ENCODE measurements around the gene NEUROD4. TPM values are rescaled to one million over a fixed set of nuclear protein-coding genes. Genes with fewer than 3 reads are reported as not detected.

The NEUROD4 gene
- total and polyA plus RNA-seq, 2 experiments from 2014 or later = 0.07 to 0.13 TPM

GRCh38 chr12:54983536-54984101 is 36.2 kb upstream of the NEUROD4 start:
- H3K36me3 ChIP-seq (ENCODE audit: insufficient read depth) = no peaks in the 10 kb centered on the region
- H3K27me3 Mint-ChIP-seq (ENCODE audit: insufficient read depth, low read depth, poor library complexity) = peaks cover 1% of the 10 kb centered on the region

More at GRCh38 chr12:54983536-54984101, 36.2 kb upstream of the NEUROD4 start:
- no peaks in the 10 kb centered on the region for H4K20me1 ChIP-seq (replicated peaks; ENCODE audit: insufficient read depth)
- H3K79me2 ChIP-seq (replicated peaks; ENCODE audit: insufficient read depth) = no peaks in the 10 kb centered on the region
- H3K9me2 ChIP-seq (ENCODE audit: insufficient read depth) = no peaks in the 10 kb centered on the region
- H3K27ac ChIP-seq (ENCODE audit: low read depth) = no peak overlapping the region
- Mint-ChIP-seq H3K27ac (no peak overlapping the region), H3K36me3 (ENCODE audit: low read depth) (no peaks in the 10 kb centered on the region), H3K4me1 (no peaks in the 10 kb centered on the region), H3K9me3 (no peaks in the 10 kb centered on the region), H3K4me3 (no peak overlapping the region)
- no peak for ATAC-seq
- H3F3A ChIP-seq (replicated peaks; ENCODE audit: low read depth) = no peaks in the 10 kb centered on the region
- H2AFZ ChIP-seq = no peak overlapping the region
- no peak for TF ChIP-seq REST (IDR thresholded peaks at IDR 0.05; ENCODE audit: unreplicated experiment)
- no peak for TF ChIP-seq POLR2AphosphoS5 (IDR thresholded peaks at IDR 0.05; ENCODE audit: low read depth)
- no peak for TF ChIP-seq NANOG (IDR thresholded peaks at IDR 0.05; ENCODE audit: borderline replicate concordance)
- no peak for TF ChIP-seq STAT1 (IDR thresholded peaks at IDR 0.05; ENCODE audit: unreplicated experiment)
- no peak for TF ChIP-seq ZNF114 (CRISPR knock-in tag; IDR thresholded peaks at IDR 0.05)
- TF ChIP-seq ZNF331 (CRISPR knock-in tag; IDR thresholded peaks at IDR 0.05; ENCODE audit: low read depth) = no peak
- TF ChIP-seq EZH2phosphoT487 (IDR thresholded peaks at IDR 0.05; ENCODE audit: unreplicated experiment) = no peak
- TF ChIP-seq ETS1 (IDR thresholded peaks at IDR 0.05) = no peak
- no peak for TF ChIP-seq JUNB (IDR thresholded peaks at IDR 0.05; ENCODE audit: unreplicated experiment)
- TF ChIP-seq CREB1 (CRISPR knock-in tag; IDR thresholded peaks at IDR 0.05; ENCODE audit: low read depth) = no peak
- no peak for TF ChIP-seq EZH2 (IDR thresholded peaks at IDR 0.05; ENCODE audit: low read depth, unreplicated experiment)
- no peak for TF ChIP-seq ZNF462 (CRISPR knock-in tag; IDR thresholded peaks at IDR 0.05)
- no peak for TF ChIP-seq CTCF (conservative IDR thresholded peaks at IDR 0.05; ENCODE audit: low read depth in 2 of 2)
- no peak overlapping the region for H3K4me2 ChIP-seq
- no peak for DNase-seq (ENCODE audit: low spot score)
- no peaks in the 10 kb centered on the region for H3K4me1 ChIP-seq (ENCODE audit: insufficient read depth)
- no peak overlapping the region for H3K4me3 ChIP-seq
- no peaks in the 10 kb centered on the region for H3K27me3 ChIP-seq (ENCODE audit: insufficient read depth)
